Neural progenitor cell (in vitro differentiated cells): ENCODE data around the gene APCS. TPM values are rescaled to one million over a fixed set of nuclear protein-coding genes. Genes with fewer than 3 reads are reported as not detected.

Experiments
- DNase-seq: peaks from one replicate; pipeline ENCODE4 v3.0.0-alpha.2; 2016; ENCODE audit warnings: low spot score
- H2AFZ ChIP-seq: fragments of 200-600 bp; sonication (generic); replicated peaks from 2 replicates; pipeline ENCODE4 v1.6.1; 2016; ENCODE audit warnings: antibody characterized with exemption
- H3F3A ChIP-seq: fragments of 200-600 bp; sonication (generic); 2 replicates; pipeline ENCODE4 v1.6.1; 2016; ENCODE audit warnings: antibody characterized with exemption, low read depth
- H3K27ac ChIP-seq: fragments of 200-600 bp; sonication (generic); 2 replicates; pipeline ENCODE4 v1.5.1; 2016; ENCODE audit warnings: mild to moderate bottlenecking
- H3K27me3 ChIP-seq: fragments of 200-600 bp; sonication (generic); 2 replicates; pipeline ENCODE4 v1.6.1; 2016; ENCODE audit warnings: mild to moderate bottlenecking, moderate library complexity
- H3K36me3 ChIP-seq: fragments of 200-600 bp; sonication (generic); 2 replicates; pipeline ENCODE4 v1.5.1; 2016
- H3K4me1 ChIP-seq: fragments of 200-600 bp; sonication (generic); 2 replicates; pipeline ENCODE4 v1.6.1; 2016; ENCODE audit warnings: mixed run types
- H3K4me2 ChIP-seq: fragments of 200-600 bp; sonication (generic); 2 replicates; pipeline ENCODE4 v1.6.1; 2016
- H3K4me3 ChIP-seq: fragments of 200-600 bp; sonication (generic); 2 replicates; pipeline ENCODE4 v1.5.1; 2016
- H3K79me2 ChIP-seq: fragments of 200-600 bp; sonication (generic); 2 replicates; pipeline ENCODE4 v1.6.1; 2016; ENCODE audit warnings: low read depth
- H3K9ac ChIP-seq: fragments of 200-600 bp; sonication (generic); 2 replicates; pipeline ENCODE4 v1.6.1; 2016
- H3K9me3 ChIP-seq: fragments of 200-600 bp; sonication (generic); 2 replicates; pipeline ENCODE4 v1.5.1; 2016; ENCODE audit warnings: low read depth
- H4K20me1 ChIP-seq: fragments of 200-600 bp; sonication (generic); 2 replicates; pipeline ENCODE4 v1.6.1; 2016; ENCODE audit warnings: low read depth
- H3K27ac Mint-ChIP-seq: 3 replicates; pipeline ENCODE4 v1.8.0; 2021; ENCODE audit warnings: mixed read lengths
- H3K27me3 Mint-ChIP-seq: 2 replicates; pipeline ENCODE4 v1.8.0; 2022; ENCODE audit warnings: low read depth, mild to moderate bottlenecking, inconsistent platforms, moderate library complexity, mixed read lengths; ENCODE audit not compliant: insufficient read depth
- H3K36me3 Mint-ChIP-seq: 3 replicates; pipeline ENCODE4 v1.8.0; 2021; ENCODE audit warnings: mixed read lengths
- H3K4me1 Mint-ChIP-seq: 3 replicates; pipeline ENCODE4 v1.8.0; 2021; ENCODE audit warnings: mixed read lengths
- H3K4me3 Mint-ChIP-seq: 3 replicates; pipeline ENCODE4 v1.8.0; 2021; ENCODE audit warnings: mild to moderate bottlenecking, moderate library complexity, mixed read lengths
- H3K9me3 Mint-ChIP-seq: 3 replicates; pipeline ENCODE4 v1.8.0; 2020; ENCODE audit warnings: mixed read lengths
- CTCF ChIP-seq: fragments of 200-600 bp; sonication (generic); IDR thresholded peaks from 2 replicates; pipeline ENCODE4 v1.5.1; 2017; ENCODE audit warnings: antibody characterized with exemption, mild to moderate bottlenecking
- EZH2 ChIP-seq: fragments of 200-600 bp; sonication (generic); IDR thresholded peaks from 2 replicates; pipeline ENCODE4 v1.6.1; 2017; ENCODE audit warnings: antibody characterized with exemption, mild to moderate bottlenecking, moderate library complexity
- EZH2phosphoT487 ChIP-seq: fragments of 200-600 bp; sonication (generic); IDR thresholded peaks from 2 replicates; pipeline ENCODE4 v1.6.1; 2017; ENCODE audit warnings: antibody characterized with exemption
- total RNA-seq: library from RNA; depleted of rRNA; stranded (reverse); fragments of >200 nt; gene quantifications from 2 replicates; pipeline ENCODE4 v1.2.3, GENCODE V29; 2015; ENCODE audit warnings: low replicate concordance

Gene APCS
- total RNA-seq, 1 donor from 2014 or later, result not detected

DNA sequence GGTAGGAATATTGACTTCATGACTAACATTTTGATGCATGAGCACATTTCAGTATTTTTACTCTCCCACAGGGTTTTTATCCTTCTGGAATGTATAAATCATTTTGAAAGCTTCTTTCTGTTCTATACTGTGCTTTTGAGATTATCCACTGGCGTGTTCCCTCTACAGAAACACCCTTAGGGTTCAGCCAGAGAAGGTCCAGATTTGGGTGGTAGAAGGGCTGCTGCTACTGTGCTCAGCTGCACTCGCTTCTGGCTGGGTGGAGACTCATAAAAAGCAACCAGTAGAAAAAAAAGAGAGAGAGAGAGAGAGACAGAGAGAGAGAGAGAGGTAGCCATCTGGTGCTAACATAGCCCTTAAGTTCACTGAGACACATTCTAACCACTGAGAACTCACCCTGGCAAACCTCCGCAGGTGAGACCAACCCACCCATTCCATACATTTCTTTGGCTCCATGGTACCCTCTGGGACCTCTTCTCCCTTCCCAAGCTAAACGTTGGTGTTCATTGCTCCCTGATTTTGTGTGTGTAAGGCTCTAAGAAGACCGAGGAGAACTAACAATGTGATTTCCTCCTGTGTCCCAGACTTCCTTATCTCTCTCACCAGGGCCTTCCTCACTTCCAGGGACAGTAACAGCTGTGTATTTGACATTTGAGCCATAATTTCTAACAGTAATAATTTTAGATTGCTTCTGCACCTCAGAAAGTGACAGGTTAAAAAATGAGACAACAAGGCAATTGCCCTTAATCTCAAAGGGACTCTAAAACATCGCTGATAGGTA is 7.2 kb downstream of the APCS start:
- TF ChIP-seq EZH2phosphoT487 (no peak), EZH2 (no peak), CTCF (no peak)
- H4K20me1 ChIP-seq, result no peaks in the 10 kb centered on the region
- no peaks in the 10 kb centered on the region for H3K36me3 Mint-ChIP-seq
- H3K4me1 ChIP-seq, result no peaks in the 10 kb centered on the region
- no peak overlapping the region for H2AFZ ChIP-seq
- no peak overlapping the region for H3K9ac ChIP-seq
- H3K4me3 ChIP-seq, result no peak overlapping the region
- H3K9me3 Mint-ChIP-seq, result no peaks in the 10 kb centered on the region
- no peak for DNase-seq
- H3K27ac Mint-ChIP-seq, result no peak overlapping the region
- no peak overlapping the region for H3K4me2 ChIP-seq
- H3K36me3 ChIP-seq, result no peaks in the 10 kb centered on the region
- H3K4me3 Mint-ChIP-seq, result no peak overlapping the region
- H3K9me3 ChIP-seq, result peaks cover 24% of the 10 kb centered on the region
- no peaks in the 10 kb centered on the region for H3K4me1 Mint-ChIP-seq
- no peak overlapping the region for H3K27ac ChIP-seq
- no peaks in the 10 kb centered on the region for H3F3A ChIP-seq
- no peaks in the 10 kb centered on the region for H3K79me2 ChIP-seq
- H3K27me3 ChIP-seq, result no peaks in the 10 kb centered on the region
- H3K27me3 Mint-ChIP-seq, result no peaks in the 10 kb centered on the region

DNA sequence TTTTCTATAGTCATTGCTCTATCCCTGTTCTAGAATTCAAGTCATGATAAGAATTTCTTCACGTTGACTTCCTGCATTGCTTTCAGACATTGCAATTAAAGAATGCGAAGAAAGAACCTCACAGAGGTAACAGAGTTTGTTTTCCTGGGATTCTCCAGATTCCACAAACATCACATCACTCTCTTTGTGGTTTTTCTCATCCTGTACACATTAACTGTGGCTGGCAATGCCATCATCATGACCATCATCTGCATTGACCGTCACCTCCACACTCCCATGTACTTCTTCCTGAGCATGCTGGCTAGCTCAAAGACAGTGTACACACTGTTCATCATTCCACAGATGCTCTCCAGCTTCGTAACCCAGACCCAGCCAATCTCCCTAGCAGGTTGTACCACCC is 10.6 kb downstream of the APCS start:
- Mint-ChIP-seq H3K4me3 (no peak overlapping the region), H3K27ac (no peak overlapping the region), H3K36me3 (no peaks in the 10 kb centered on the region), H3K27me3 (peaks cover 2% of the 10 kb centered on the region), H3K9me3 (peaks cover 3% of the 10 kb centered on the region), H3K4me1 (no peaks in the 10 kb centered on the region)
- Histone ChIP-seq H3K4me1 (no peaks in the 10 kb centered on the region), H3K9me3 (peaks cover 25% of the 10 kb centered on the region), H3F3A (no peaks in the 10 kb centered on the region), H3K9ac (no peak overlapping the region), H3K27ac (no peak overlapping the region), H3K36me3 (no peaks in the 10 kb centered on the region), H4K20me1 (no peaks in the 10 kb centered on the region), H2AFZ (no peak overlapping the region), H3K4me2 (no peak overlapping the region), H3K4me3 (no peak overlapping the region), H3K27me3 (no peaks in the 10 kb centered on the region), H3K79me2 (no peaks in the 10 kb centered on the region)
- no peak for DNase-seq
- no peak for TF ChIP-seq CTCF
- no peak for TF ChIP-seq EZH2phosphoT487
- no peak for TF ChIP-seq EZH2

GRCh38 chr1:159600894-159601293 is 13.3 kb downstream of the APCS start:
- no peaks in the 10 kb centered on the region for H3F3A ChIP-seq
- H3K9me3 Mint-ChIP-seq, result peaks cover 3% of the 10 kb centered on the region
- no peaks in the 10 kb centered on the region for H3K4me1 Mint-ChIP-seq
- no peaks in the 10 kb centered on the region for H3K36me3 Mint-ChIP-seq
- no peak overlapping the region for H3K4me3 ChIP-seq
- no peak for TF ChIP-seq EZH2
- TF ChIP-seq CTCF, result no peak
- TF ChIP-seq EZH2phosphoT487, result no peak
- H2AFZ ChIP-seq, result no peak overlapping the region
- no peaks in the 10 kb centered on the region for H3K79me2 ChIP-seq
- H3K27ac Mint-ChIP-seq, result no peak overlapping the region
- no peak overlapping the region for H3K27ac ChIP-seq
- H3K36me3 ChIP-seq, result no peaks in the 10 kb centered on the region
- no peak overlapping the region for H3K9ac ChIP-seq
- no peak overlapping the region for H3K4me2 ChIP-seq
- no peak for DNase-seq
- no peaks in the 10 kb centered on the region for H3K4me1 ChIP-seq
- no peaks in the 10 kb centered on the region for H3K27me3 ChIP-seq
- peaks cover 25% of the 10 kb centered on the region for H3K9me3 ChIP-seq
- H3K4me3 Mint-ChIP-seq, result no peak overlapping the region
- H3K27me3 Mint-ChIP-seq, result peaks cover 2% of the 10 kb centered on the region
- H4K20me1 ChIP-seq, result no peaks in the 10 kb centered on the region
